Fibroblast of skin of left quadriceps (primary cell): ENCODE data around the gene NXN.
"Not testable (repeated sequence)": the region's sequence is repeated elsewhere in the genome, so short reads cannot be mapped to it uniquely, and the experiment has no call there.

Source experiments
- DNase-seq, 2 experiments: peaks; one replicate each; pipeline ENCODE4 v3.0.0-alpha.2; 2013; ENCODE audit warnings: low read depth in 2 of 2

Gene NXN

GRCh38 chr17:773467-774312, 205.9 kb downstream of the NXN start:
- no peak for DNase-seq

- no peak for DNase-seq
Observed at GRCh38 chr17:773016-773415, 206.6 kb downstream of the NXN start.

GRCh38 chr17:767076-767475, 212.5 kb downstream of the NXN start:
- no peak for DNase-seq

GRCh38 chr17:760371-760770, 219.2 kb downstream of the NXN start:
- DNase-seq: no peak

- DNase-seq: no peak
Observed at GRCh38 chr17:759964-760363, 219.6 kb downstream of the NXN start.

- not testable (repeated sequence) for DNase-seq
Observed at GRCh38 chr17:756010-756567, 223.5 kb downstream of the NXN start.

GRCh38 chr17:755319-755961, 224.1 kb downstream of the NXN start:
- DNase-seq: not testable (repeated sequence)

GRCh38 chr17:753418-753817, 226.2 kb downstream of the NXN start:
- no peak for DNase-seq

GRCh38 chr17:752620-753219, 226.9 kb downstream of the NXN start:
- DNase-seq: peak in 1 of 2 experiments; percentile 29

GRCh38 chr17:752002-752619, 227.5 kb downstream of the NXN start, which contains the start of gene GEMIN4:
GEMIN4 (minus strand) TSS chr17:752264; CDS start chr17:752142, 122 bp downstream.
- peak; percentile 67 to 69 for DNase-seq

GRCh38 chr17:751269-752001, 228.1 kb downstream of the NXN start:
- DNase-seq: peak in 1 of 2 experiments; percentile 4

GRCh38 chr17:750431-751037, 229.0 kb downstream of the NXN start:
- no peak for DNase-seq

GRCh38 chr17:749359-749758, 230.2 kb downstream of the NXN start:
- DNase-seq: not testable (repeated sequence)
